Uterus (tissue), 4 donors: ENCODE measurements around the gene CEACAM5. TPM values are rescaled to one million over a fixed set of nuclear protein-coding genes. Genes with fewer than 3 reads are reported as not detected.
"Not testable (repeated sequence)": the region's sequence is repeated elsewhere in the genome, so short reads cannot be mapped to it uniquely, and the experiment has no call there.

Source experiments
- DNase-seq, 2 donors: peaks; one replicate each; pipeline ENCODE4 v3.0.0-alpha.2; 2019 to 2020
- H3K27ac ChIP-seq, 2 donors: fragments of 200-600 bp; sonication (generic); 1 replicate in 1 of 2; 2 replicates in 1 of 2; pipeline ENCODE4 v1.5.1; 2016 to 2018
- H3K27me3 ChIP-seq, 2 donors: fragments of 200-600 bp; sonication (generic); one replicate each; pipeline ENCODE4 v1.5.1; 2018 to 2019; ENCODE audit warnings: control low read depth in 1 of 2
- H3K36me3 ChIP-seq, 2 donors: fragments of 200-600 bp; sonication (generic); one replicate each; pipeline ENCODE4 v1.5.1; 2019; ENCODE audit warnings: control low read depth in 1 of 2
- H3K4me1 ChIP-seq, 2 donors: fragments of 200-600 bp; sonication (generic); one replicate each; pipeline ENCODE4 v1.5.1; 2018 to 2019; ENCODE audit warnings: control low read depth in 1 of 2
- H3K4me3 ChIP-seq, 2 donors: fragments of 200-600 bp; sonication (generic); 1 replicate in 1 of 2; 2 replicates in 1 of 2; pipeline ENCODE4 v1.5.1; 2018 to 2019; ENCODE audit warnings: mild to moderate bottlenecking in 1 of 2
- H3K9me3 ChIP-seq, 2 donors: fragments of 200-600 bp; sonication (generic); one replicate each; pipeline ENCODE4 v1.5.1; 2019; ENCODE audit warnings: control low read depth in 1 of 2
- POLR2A ChIP-seq, 2 donors: fragments of 450-650 bp; IDR thresholded peaks; one replicate each; pipeline ENCODE4 v1.6.1; 2016; ENCODE audit warnings: antibody characterized with exemption in 2 of 2, mild to moderate bottlenecking in 1 of 2, moderate library complexity in 1 of 2
- intact Hi-C: fragments of 100-400 bp; cut with DNase I; formaldehyde crosslinking; loops from one replicate; pipeline ENCODE4 v1.15.1; 2023; ENCODE audit warnings: low total_unique reads
- total RNA-seq, 4 donors: library from RNA; depleted of rRNA in 3 of 4; stranded (reverse); fragments of >200 nt in 3 of 4; gene quantifications; one replicate each; pipeline versions ENCODE4 v1.1.0 to v1.2.4, GENCODE V29; 2014 to 2023
- TF ChIP-seq, protein P1 (sequence below), 4 experiments: fragments of 200-600 bp in 2 of 4; fragments of 450-650 bp in 2 of 4; sonication (generic) in 2 of 4; IDR thresholded peaks; one replicate each; pipeline ENCODE4 v1.5.1; 2016 to 2019; ENCODE audit warnings: antibody characterized with exemption in 4 of 4, mild to moderate bottlenecking in 2 of 4, moderate library complexity in 1 of 4
- donor health status: DM: yes; HTN: yes; CAD: no.

The CEACAM5 gene
- total RNA-seq, 4 donors from 2014 or later: 0.29 to 0.51 TPM; not detected in 2

DNA sequence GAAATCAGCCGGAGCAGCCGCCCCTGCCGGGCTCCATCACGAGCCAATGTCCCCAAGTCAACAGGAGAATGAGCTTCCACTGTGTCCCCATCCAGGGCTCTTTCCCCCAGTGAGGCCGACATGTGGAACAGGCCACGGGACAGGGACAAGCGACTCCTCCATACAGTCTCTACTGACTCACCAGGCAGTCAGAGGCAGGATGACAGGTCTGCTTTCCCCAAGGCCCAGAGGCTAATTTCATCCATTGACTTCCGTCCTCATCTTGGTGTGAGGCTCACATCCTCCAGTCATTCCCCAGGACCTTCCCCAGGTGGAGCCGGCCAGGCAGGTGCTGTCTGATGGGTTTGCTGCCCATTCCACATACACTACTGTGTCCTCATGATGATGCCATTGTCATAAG, 50.4 kb downstream of the CEACAM5 start:
- Histone ChIP-seq H3K27ac (no peak overlapping the region), H3K27me3 (no peaks in the 10 kb centered on the region), H3K4me1 (no peaks in the 10 kb centered on the region), H3K4me3 (no peak overlapping the region), H3K36me3 (no peaks in the 10 kb centered on the region), H3K9me3 (no peaks in the 10 kb centered on the region)
- intact Hi-C loops: no loop called here
- TF ChIP-seq, protein P1, sequence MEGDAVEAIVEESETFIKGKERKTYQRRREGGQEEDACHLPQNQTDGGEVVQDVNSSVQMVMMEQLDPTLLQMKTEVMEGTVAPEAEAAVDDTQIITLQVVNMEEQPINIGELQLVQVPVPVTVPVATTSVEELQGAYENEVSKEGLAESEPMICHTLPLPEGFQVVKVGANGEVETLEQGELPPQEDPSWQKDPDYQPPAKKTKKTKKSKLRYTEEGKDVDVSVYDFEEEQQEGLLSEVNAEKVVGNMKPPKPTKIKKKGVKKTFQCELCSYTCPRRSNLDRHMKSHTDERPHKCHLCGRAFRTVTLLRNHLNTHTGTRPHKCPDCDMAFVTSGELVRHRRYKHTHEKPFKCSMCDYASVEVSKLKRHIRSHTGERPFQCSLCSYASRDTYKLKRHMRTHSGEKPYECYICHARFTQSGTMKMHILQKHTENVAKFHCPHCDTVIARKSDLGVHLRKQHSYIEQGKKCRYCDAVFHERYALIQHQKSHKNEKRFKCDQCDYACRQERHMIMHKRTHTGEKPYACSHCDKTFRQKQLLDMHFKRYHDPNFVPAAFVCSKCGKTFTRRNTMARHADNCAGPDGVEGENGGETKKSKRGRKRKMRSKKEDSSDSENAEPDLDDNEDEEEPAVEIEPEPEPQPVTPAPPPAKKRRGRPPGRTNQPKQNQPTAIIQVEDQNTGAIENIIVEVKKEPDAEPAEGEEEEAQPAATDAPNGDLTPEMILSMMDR (IDR thresholded peaks at IDR 0.05): no peak
- no peak for TF ChIP-seq POLR2A (IDR thresholded peaks at IDR 0.05)
- no peak for DNase-seq

DNA sequence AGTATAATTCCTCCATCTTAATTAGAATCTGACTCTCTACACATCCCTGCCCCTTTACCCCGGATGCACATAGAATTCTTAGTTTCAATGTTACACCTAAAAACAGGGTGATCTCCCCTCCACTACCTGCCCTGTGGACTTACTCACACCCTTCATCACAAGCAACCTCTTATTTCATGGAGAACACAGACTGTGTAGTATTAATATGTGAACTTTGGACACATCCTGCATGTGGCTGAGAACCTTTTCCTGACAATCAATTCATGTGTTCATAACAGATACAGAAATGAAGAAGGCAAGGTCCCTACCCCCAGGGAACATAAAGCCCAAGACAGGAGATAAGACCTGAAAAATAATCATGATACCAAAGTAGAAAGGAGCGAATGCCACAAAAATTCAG, 58.7 kb downstream of the CEACAM5 start:
- H3K9me3 ChIP-seq: no peaks in the 10 kb centered on the region
- H3K27ac ChIP-seq: no peak overlapping the region
- H3K4me3 ChIP-seq: no peak overlapping the region
- no peak for TF ChIP-seq POLR2A (IDR thresholded peaks at IDR 0.05)
- TF ChIP-seq, protein P1 (IDR thresholded peaks at IDR 0.05): no peak
- no peaks in the 10 kb centered on the region for H3K27me3 ChIP-seq
- DNase-seq: no peak
- intact Hi-C loops: no loop called here
- no peaks in the 10 kb centered on the region for H3K36me3 ChIP-seq
- H3K4me1 ChIP-seq: no peaks in the 10 kb centered on the region

DNA sequence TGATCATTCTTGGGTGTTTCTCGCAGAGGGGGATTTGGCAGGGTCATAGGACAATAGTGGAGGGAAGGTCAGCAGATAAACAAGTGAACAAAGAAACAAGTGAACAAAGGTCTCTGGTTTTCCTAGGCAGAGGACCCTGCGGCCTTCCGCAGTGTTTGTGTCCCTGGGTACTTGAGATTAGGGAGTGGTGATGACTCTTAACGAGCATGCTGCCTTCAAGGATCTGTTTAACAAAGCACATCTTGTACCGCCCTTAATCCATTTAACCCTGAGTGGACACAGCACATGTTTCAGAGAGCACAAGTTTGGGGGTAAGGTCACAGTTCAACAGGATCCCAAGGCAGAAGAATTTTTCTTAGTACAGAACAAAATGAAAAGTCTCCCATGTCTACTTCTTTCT, 59.7 kb downstream of the CEACAM5 start:
- H3K27ac ChIP-seq, DNase-seq, H3K36me3 ChIP-seq, H3K9me3 ChIP-seq, H3K4me3 ChIP-seq, H3K27me3 ChIP-seq, H3K4me1 ChIP-seq, intact Hi-C loops: not testable (repeated sequence)

DNA sequence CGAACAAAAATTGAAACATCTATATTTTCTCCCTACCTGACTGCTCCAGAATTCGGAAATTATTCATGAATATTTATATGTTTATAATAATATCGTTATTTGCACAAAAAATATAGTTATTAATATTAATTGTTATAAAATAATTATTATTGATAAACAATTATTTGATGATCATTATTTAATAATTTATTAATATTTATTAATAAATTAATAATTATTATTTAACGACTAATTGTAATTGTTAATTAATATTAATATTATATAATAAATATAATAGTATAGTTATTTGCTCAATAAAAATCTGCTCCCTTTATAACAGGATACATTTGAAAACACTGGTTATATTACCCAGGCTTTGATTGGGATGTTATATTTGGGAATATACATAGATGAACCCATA, 61.2 kb downstream of the CEACAM5 start:
- Histone ChIP-seq H3K4me3 (no peak overlapping the region), H3K27ac (no peak overlapping the region), H3K9me3 (no peaks in the 10 kb centered on the region), H3K4me1 (no peaks in the 10 kb centered on the region), H3K36me3 (no peaks in the 10 kb centered on the region), H3K27me3 (no peaks in the 10 kb centered on the region)
- DNase-seq: no peak
- intact Hi-C loops: no loop called here
- TF ChIP-seq, protein P1 (IDR thresholded peaks at IDR 0.05): no peak
- TF ChIP-seq POLR2A (IDR thresholded peaks at IDR 0.05): no peak

DNA sequence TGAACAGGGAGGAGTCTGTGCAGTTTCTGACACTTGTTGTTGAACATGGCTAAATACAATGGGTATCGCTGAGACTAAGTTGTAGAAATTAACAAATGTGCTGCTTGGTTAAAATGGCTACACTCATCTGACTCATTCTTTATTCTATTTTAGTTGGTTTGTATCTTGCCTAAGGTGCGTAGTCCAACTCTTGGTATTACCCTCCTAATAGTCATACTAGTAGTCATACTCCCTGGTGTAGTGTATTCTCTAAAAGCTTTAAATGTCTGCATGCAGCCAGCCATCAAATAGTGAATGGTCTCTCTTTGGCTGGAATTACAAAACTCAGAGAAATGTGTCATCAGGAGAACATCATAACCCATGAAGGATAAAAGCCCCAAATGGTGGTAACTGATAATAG, 63.0 kb downstream of the CEACAM5 start:
- Histone ChIP-seq H3K27me3 (no peaks in the 10 kb centered on the region), H3K36me3 (no peaks in the 10 kb centered on the region), H3K27ac (no peak overlapping the region), H3K4me3 (no peak overlapping the region), H3K9me3 (no peaks in the 10 kb centered on the region), H3K4me1 (no peaks in the 10 kb centered on the region)
- no peak for DNase-seq
- TF ChIP-seq POLR2A (IDR thresholded peaks at IDR 0.05): no peak
- TF ChIP-seq, protein P1 (IDR thresholded peaks at IDR 0.05): no peak
- intact Hi-C loops: no loop called here

DNA sequence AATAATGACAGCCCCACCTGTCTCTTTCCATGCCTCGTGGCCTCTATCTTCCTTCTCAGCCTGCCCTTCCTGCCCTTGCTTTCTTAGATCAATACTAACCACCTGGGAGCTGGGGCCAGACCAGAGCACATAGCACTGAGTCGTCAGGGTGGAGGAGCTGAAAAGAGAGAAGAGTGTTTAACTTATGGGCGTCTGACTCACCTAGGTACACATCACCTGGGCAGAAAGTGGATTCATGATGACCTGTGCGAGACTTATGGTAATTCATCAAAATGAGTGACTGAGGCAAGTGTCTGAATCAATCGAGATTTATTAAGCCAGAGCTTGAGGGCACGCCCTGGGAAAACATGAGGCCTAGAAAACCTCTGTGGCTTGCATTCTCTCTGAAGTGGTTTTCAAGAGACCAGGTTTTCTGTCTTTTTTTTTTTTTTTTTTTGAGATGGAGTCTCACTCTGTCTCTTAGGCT, 66.1 kb downstream of the CEACAM5 start:
- intact Hi-C loops: no loop called here
- Histone ChIP-seq H3K36me3 (no peaks in the 10 kb centered on the region), H3K4me1 (no peaks in the 10 kb centered on the region), H3K27me3 (no peaks in the 10 kb centered on the region), H3K9me3 (no peaks in the 10 kb centered on the region), H3K4me3 (no peak overlapping the region), H3K27ac (no peak overlapping the region)
- no peak for DNase-seq
- no peak for TF ChIP-seq POLR2A (IDR thresholded peaks at IDR 0.05)
- TF ChIP-seq, protein P1 (IDR thresholded peaks at IDR 0.05): no peak
